Naive thymus-derived CD8-positive, alpha-beta T cell (primary cell): ENCODE results near the gene CIAO2B. TPM values are rescaled to one million over a fixed set of nuclear protein-coding genes. Genes with fewer than 3 reads are reported as not detected.

ENCODE experiments used
- ATAC-seq, 2 donors: fragments of 150-1000 bp; cut with Tn5 transposase in 1 of 2; sonication (Bioruptor Pico), chemical (Tn5 transposase) in 1 of 2; 1 replicate in 1 of 2; 2 replicates in 1 of 2; pipeline ENCODE4 v1.10.0; 2021; ENCODE audit warnings: mild to moderate bottlenecking in 2 of 2, moderate library complexity in 2 of 2
- POLR2A ChIA-PET: fragments of 350-600 bp; sonication (Branson Sonifier 250); formaldehyde crosslinking; loops from one replicate; lab custom pipeline; 2021; ENCODE audit warnings: antibody characterized with exemption; lab: Charles Lee
- DNase-seq, 10 donors: peaks; one replicate each; pipeline versions ENCODE4 v3.0.0 to v3.0.0-alpha.2; 2020 to 2022
- H3K27ac Mint-ChIP-seq, 10 donors: one replicate each; pipeline ENCODE4 v1.8.0; 2020 to 2022; ENCODE audit warnings: mild to moderate bottlenecking in 10 of 10, mixed read lengths in 10 of 10, moderate library complexity in 4 of 10, inconsistent platforms in 1 of 10
- H3K27me3 Mint-ChIP-seq, 5 donors: one replicate each; pipeline ENCODE4 v1.8.0; 2021 to 2022; ENCODE audit warnings: mixed read lengths in 5 of 5
- H3K36me3 Mint-ChIP-seq, 3 donors: one replicate each; pipeline ENCODE4 v1.8.0; 2020 to 2022; ENCODE audit warnings: mixed read lengths in 3 of 3, mild to moderate bottlenecking in 2 of 3, inconsistent platforms in 1 of 3
- H3K4me1 Mint-ChIP-seq, 4 donors: one replicate each; pipeline ENCODE4 v1.8.0; 2021 to 2022; ENCODE audit warnings: mixed read lengths in 4 of 4
- H3K4me3 Mint-ChIP-seq, 10 donors: one replicate each; pipeline ENCODE4 v1.8.0; 2020 to 2022; ENCODE audit warnings: mild to moderate bottlenecking in 10 of 10, mixed read lengths in 10 of 10, moderate library complexity in 6 of 10, inconsistent platforms in 1 of 10
- H3K9me3 Mint-ChIP-seq, 9 donors: one replicate each; pipeline ENCODE4 v1.8.0; 2020 to 2022; ENCODE audit warnings: mixed read lengths in 9 of 9, mild to moderate bottlenecking in 3 of 9, inconsistent platforms in 1 of 9, moderate library complexity in 1 of 9
- polyA plus RNA-seq, 3 donors: library from polyadenylated mRNA; unstranded; fragments of 300-500 nt; fragmentation: Illumina TruSeq; gene quantifications; one replicate each; pipeline ENCODE4 v1.2.3, GENCODE V29; 2021
- total RNA-seq, 8 experiments: library from RNA in 2 of 8; stranded (reverse) in 2 of 8; gene quantifications; one replicate each; pipeline ENCODE4 v1.2.3 and lab custom pipeline; 2021 to 2026

CIAO2B gene
- total and polyA plus RNA-seq, 5 experiments from 2014 or later = 57.6 to 110 (median 86.1) TPM

DNA sequence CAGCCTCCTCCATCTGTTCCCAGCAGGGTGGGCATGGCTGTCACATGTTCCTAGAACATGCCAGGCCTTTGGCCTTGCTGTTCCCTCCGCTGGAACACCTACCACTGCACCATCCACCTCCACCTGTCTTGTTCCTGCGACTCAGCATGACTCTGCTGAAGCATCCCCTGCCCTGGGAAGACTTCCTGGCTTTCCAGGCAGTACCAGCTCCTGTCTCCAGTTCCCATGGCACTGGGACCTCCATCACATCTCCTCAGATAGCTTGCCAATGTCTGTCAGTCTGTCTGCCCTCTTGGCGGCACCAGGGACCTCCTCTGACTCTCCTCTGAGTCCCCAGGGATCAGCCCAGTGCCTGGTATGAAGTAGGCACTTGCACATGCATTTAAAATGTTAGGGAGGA is 38.2 kb downstream of the CIAO2B start:
- DNase-seq = no peak
- Mint-ChIP-seq H3K36me3 (no peaks in the 10 kb centered on the region), H3K27me3 (no peaks in the 10 kb centered on the region), H3K9me3 (no peaks in the 10 kb centered on the region), H3K4me3 (no peak overlapping the region), H3K27ac (no peak overlapping the region), H3K4me1 (peaks cover 0 to 10% (median 5%) of the 10 kb centered on the region in 4 donors)
- POLR2A ChIA-PET = no interaction called here
- no peak for ATAC-seq

DNA sequence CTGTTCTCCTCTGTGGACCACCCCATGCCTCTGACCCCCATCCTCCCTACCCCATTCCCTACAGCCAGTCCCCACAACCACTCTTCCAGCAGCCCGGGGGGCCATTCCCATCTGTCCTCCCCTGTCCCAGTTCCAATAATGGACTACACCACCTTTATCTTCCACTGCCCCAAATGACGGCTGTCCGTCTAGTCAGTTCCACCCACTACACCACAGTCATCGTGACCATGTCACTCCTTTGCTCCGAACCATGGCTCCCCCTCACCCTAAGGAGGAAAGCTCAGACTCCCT is 38.6 kb downstream of the CIAO2B start:
- POLR2A ChIA-PET = no interaction called here
- no peak overlapping the region for H3K27ac Mint-ChIP-seq
- no peak for ATAC-seq
- no peaks in the 10 kb centered on the region for H3K9me3 Mint-ChIP-seq
- no peaks in the 10 kb centered on the region for H3K36me3 Mint-ChIP-seq
- no peak for DNase-seq
- H3K4me3 Mint-ChIP-seq = no peak overlapping the region
- peaks cover 0 to 10% (median 4%) of the 10 kb centered on the region in 4 donors for H3K4me1 Mint-ChIP-seq
- H3K27me3 Mint-ChIP-seq = no peaks in the 10 kb centered on the region

DNA sequence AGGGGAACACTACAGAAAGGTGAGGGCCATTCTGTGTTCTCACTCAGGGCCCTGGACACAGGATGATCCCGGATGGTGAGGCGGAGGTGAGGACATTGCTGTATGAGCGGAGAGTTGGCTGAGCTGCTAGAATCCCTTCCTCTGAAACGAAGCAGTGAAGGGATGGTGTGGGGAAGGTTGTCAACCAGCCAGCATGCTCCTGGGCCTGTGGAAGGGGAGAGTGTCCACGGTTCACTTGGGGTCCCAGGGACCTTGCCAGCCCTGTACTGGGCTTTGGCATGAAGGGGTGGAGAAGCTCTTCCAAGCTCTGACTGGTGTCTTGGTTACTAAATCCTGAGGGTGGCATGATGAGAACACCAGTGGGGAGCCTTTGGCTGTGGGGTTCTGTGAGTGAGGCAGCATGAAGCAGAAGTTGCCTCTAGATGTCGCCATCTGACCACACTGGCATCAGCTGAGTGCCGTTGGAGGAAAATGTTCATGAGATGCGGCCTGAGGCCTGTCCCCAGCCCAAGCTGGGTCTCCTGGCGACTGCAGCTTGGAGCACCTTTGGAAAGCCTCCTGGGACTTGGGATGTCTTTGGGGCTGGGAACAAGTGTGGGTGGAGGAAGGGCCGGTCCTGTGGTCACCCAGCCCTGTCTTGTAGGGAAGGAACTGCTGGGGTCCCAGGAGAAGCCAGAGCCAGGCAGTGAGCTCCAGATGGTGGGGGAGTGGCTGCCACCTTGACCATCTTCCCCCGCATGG is 39.1 kb downstream of the CIAO2B start:
- Mint-ChIP-seq H3K9me3 (no peaks in the 10 kb centered on the region), H3K4me3 (no peak overlapping the region), H3K27me3 (no peaks in the 10 kb centered on the region), H3K4me1 (peaks cover 0 to 10% (median 4%) of the 10 kb centered on the region in 4 donors), H3K27ac (peak overlapping the region in 3 of 10 donors; percentile 20 to 76 (median 22)), H3K36me3 (no peaks in the 10 kb centered on the region)
- ATAC-seq = peak; percentile 77 to 91
- POLR2A ChIA-PET = no interaction called here
- DNase-seq = peak in 9 of 10 donors; percentile 24 to 69 (median 46)

DNA sequence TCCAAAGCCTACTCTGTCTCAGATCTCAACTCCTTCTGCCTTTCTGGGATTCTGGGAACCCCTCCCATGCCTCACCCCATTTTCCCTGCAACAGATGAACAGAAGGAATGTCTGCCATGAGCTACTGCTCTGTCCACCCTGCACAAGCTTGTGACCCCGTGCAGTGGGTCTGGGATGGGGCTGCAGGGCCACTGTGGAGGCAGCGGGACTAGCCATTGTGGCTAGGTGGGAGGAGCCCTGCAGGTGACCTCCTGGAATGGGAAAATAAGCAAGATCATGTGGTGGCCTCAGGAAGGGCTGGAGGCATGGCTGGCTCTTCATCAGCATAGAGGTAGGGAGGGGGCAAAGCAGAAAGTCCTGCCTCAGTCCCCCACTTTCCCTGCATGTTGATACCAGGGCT is 40.1 kb downstream of the CIAO2B start:
- peaks cover 0 to 10% (median 4%) of the 10 kb centered on the region in 4 donors for H3K4me1 Mint-ChIP-seq
- DNase-seq (no peak), ATAC-seq (no peak)
- peaks cover 0 to 3% (median 0%) of the 10 kb centered on the region in 3 donors for H3K36me3 Mint-ChIP-seq
- H3K27me3 Mint-ChIP-seq = no peaks in the 10 kb centered on the region
- POLR2A ChIA-PET = no interaction called here
- no peaks in the 10 kb centered on the region for H3K9me3 Mint-ChIP-seq
- H3K27ac Mint-ChIP-seq = no peak overlapping the region
- H3K4me3 Mint-ChIP-seq = no peak overlapping the region

DNA sequence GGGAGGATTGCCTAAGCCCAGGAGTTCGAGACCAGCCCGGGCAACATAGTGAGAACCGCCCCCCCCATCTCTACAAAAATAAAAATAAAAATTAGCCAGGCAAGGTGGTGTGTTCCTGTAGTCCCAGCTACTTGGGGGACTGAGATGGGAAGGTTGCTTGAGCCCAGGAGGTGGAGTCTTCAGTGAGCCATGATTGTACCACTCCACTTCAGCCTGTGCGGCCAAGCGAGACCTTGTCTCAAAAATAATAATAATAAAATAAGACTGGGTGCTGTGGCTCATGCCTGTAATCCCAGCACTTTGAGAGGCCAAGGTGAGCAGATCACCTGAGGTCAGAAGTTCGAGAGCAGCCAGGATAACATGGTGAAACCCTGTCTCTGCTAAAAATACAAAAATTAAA is 42.4 kb downstream of the CIAO2B start:
- no peak for DNase-seq
- peaks cover 0 to 15% (median 5%) of the 10 kb centered on the region in 4 donors for H3K4me1 Mint-ChIP-seq
- H3K9me3 Mint-ChIP-seq = no peaks in the 10 kb centered on the region
- H3K36me3 Mint-ChIP-seq = peaks cover 0 to 21% (median 2%) of the 10 kb centered on the region in 3 donors
- no peaks in the 10 kb centered on the region for H3K27me3 Mint-ChIP-seq
- no peak for ATAC-seq
- no peak overlapping the region for H3K4me3 Mint-ChIP-seq
- POLR2A ChIA-PET = no interaction called here
- no peak overlapping the region for H3K27ac Mint-ChIP-seq

DNA sequence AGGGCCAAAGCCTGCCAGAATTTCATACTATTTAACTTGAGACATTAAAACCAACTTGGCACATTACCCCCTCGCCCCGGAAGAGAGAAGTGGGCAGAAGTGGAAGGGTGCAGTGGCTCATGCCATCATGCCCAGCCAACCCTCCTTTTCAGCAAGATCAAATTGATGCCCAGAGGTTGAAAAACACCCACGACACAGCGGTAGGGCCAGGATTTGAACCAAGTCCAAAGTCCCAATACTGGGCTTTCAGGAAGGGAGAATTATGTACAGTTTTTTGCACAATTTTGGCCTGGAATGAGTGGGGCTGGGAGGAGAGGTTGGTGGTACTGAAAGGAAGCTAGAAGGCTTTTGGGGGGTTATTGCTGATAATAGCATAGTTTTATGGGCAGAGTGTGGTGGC is 42.8 kb downstream of the CIAO2B start:
- H3K27ac Mint-ChIP-seq = peak overlapping the region in 1 of 10 donors; percentile 57
- H3K36me3 Mint-ChIP-seq = peaks cover 0 to 24% (median 2%) of the 10 kb centered on the region in 3 donors
- ATAC-seq = no peak
- H3K27me3 Mint-ChIP-seq = no peaks in the 10 kb centered on the region
- POLR2A ChIA-PET = no interaction called here
- peak in 1 of 10 donors; percentile 36 for DNase-seq
- no peak overlapping the region for H3K4me3 Mint-ChIP-seq
- peaks cover 0 to 19% (median 5%) of the 10 kb centered on the region in 4 donors for H3K4me1 Mint-ChIP-seq
- H3K9me3 Mint-ChIP-seq = no peaks in the 10 kb centered on the region

DNA sequence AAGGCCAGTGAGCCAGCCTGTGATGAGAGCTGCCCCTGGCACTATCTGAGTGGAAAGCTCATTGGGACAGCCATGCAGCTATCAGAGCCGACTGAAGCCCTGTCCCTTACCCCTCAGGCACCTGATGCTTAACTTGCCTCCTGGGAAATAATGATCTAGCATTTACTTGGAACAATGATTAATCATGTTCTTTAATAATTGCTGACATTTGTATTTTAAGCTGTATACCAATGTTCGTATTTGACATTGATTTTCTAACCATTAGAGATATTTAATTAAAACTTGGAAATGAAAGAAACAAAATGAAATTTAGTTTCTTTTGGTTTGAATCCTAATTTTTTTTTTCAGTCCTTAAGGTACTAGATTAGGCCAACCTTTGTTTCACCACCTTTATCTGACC is 43.4 kb downstream of the CIAO2B start:
- H3K36me3 Mint-ChIP-seq = peaks cover 0 to 30% (median 2%) of the 10 kb centered on the region in 3 donors

DNA sequence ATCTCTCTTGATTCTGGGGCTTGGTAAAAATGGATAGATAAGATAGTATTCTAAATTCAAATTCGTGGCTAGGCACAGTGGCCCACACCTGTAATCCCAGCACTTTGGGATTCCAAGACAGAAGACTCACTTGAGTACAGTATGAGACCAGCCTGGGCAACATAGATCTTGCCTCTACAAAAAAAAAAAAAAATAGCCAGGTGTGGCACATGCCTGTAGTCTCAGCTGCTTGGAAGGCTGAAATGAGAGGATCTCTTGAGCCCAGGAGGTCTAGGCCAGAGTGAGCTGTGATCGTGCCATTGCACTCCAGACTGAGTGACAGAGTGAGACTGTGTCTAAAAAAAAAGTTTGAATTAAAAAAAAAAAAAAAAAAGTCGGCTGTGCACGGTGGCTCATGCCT is 44.6 kb downstream of the CIAO2B start:
- Mint-ChIP-seq H3K27me3 (no peaks in the 10 kb centered on the region), H3K9me3 (no peaks in the 10 kb centered on the region), H3K36me3 (peaks cover 0 to 42% (median 2%) of the 10 kb centered on the region in 3 donors), H3K4me3 (no peak overlapping the region), H3K27ac (peak overlapping the region in 2 of 10 donors; percentile 40 to 52), H3K4me1 (peaks cover 0 to 22% (median 10%) of the 10 kb centered on the region in 4 donors)
- ATAC-seq = no peak
- POLR2A ChIA-PET = interaction anchor here (0.5 to 1.4 kb wide), 2 partner anchors 9 to 328 kb away, joined by 3 to 5 read pairs; partner anchors contain the start of gene PDP2
- no peak for DNase-seq

More for the DNA sequence above, 43.4 kb downstream of the CIAO2B start:
- ATAC-seq (no peak), DNase-seq (peak in 1 of 10 donors; percentile 24)
- Mint-ChIP-seq H3K9me3 (no peaks in the 10 kb centered on the region), H3K4me3 (no peak overlapping the region), H3K27ac (peak overlapping the region in 4 of 10 donors; percentile 5 to 57 (median 20)), H3K27me3 (no peaks in the 10 kb centered on the region), H3K4me1 (peaks cover 0 to 21% (median 5%) of the 10 kb centered on the region in 4 donors)
- POLR2A ChIA-PET = no interaction called here

DNA sequence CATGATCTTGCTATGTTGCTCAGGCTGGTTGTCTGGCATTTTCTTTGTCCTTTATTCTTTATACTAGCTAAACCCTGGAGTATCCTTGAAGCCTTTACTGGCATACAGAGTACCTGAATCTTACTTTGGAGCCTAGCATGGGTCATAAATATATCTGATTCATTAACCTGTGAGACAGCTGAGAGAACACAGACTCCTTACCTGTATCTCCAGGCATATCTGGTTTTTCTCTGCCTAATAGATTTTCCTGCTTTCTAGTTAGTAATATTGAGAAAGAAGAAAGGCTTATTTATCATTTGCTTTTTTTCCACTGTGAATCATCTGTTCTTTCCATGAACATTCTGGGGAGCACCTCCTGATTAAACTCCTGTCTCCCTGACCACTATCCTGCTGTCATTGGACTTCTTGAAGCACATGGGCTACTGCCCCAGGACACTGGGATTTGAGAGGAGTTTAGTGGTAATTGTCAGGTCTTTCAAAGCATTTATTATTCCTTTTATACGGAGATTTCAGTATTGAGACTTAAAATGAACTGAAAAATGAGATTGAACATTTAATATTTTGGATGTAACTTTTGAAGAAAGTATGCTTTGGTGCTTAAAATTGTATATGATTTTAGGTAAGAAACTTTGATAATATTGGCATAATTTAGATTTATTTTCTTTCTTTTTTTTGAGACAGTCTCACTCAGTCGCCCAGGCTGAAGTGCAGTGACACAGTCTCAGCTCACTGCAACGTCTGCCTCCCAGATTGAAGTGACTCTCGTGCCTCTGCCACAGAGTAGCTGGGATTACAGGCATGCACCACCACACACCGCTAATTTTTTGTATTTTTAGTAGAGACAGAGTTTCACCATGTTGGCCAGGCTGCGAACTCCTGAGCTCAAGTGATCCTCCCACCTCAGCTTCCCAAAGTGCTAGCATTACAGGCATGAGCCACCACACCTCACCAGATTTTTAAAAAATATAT is 45.3 kb downstream of the CIAO2B start:
- Mint-ChIP-seq H3K4me3 (no peak overlapping the region), H3K4me1 (peaks cover 0 to 25% (median 11%) of the 10 kb centered on the region in 4 donors), H3K27ac (peak overlapping the region in 2 of 10 donors; percentile 40 to 52), H3K27me3 (no peaks in the 10 kb centered on the region), H3K36me3 (peaks cover 0 to 48% (median 4%) of the 10 kb centered on the region in 3 donors), H3K9me3 (no peaks in the 10 kb centered on the region)
- peak in 1 of 10 donors; percentile 13 for DNase-seq
- ATAC-seq = no peak
- POLR2A ChIA-PET = interaction anchor here (1.4 kb wide), 1 partner anchor 8 kb away, joined by 3 read pairs; the partner anchor contains the start of gene PDP2

DNA sequence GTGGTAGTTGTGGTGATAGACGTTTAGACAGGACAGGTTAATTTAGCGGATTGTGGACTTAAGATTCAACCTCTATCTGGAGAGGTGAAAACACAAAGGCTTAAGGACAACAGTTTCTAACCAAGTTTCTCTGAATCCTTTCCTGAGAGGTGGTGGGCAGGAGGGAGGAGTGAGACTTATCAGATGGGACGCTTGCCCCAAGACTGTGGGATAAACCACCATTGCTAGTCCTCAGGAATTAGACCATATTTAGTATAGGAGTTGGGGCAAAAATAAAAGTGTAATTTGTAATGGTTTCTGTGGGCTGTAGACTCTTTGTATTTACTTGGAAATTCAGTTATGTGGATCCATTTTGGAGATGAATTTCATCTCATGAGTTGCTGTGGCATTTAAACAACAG is 47.3 kb downstream of the CIAO2B start:
- DNase-seq (no peak), ATAC-seq (no peak)
- POLR2A ChIA-PET = no interaction called here
- H3K4me3 Mint-ChIP-seq = no peak overlapping the region
- no peak overlapping the region for H3K27ac Mint-ChIP-seq
- H3K9me3 Mint-ChIP-seq = no peaks in the 10 kb centered on the region
- H3K36me3 Mint-ChIP-seq = peaks cover 0 to 50% (median 4%) of the 10 kb centered on the region in 3 donors
- H3K27me3 Mint-ChIP-seq = no peaks in the 10 kb centered on the region
- peaks cover 4 to 22% (median 9%) of the 10 kb centered on the region in 4 donors for H3K4me1 Mint-ChIP-seq

DNA sequence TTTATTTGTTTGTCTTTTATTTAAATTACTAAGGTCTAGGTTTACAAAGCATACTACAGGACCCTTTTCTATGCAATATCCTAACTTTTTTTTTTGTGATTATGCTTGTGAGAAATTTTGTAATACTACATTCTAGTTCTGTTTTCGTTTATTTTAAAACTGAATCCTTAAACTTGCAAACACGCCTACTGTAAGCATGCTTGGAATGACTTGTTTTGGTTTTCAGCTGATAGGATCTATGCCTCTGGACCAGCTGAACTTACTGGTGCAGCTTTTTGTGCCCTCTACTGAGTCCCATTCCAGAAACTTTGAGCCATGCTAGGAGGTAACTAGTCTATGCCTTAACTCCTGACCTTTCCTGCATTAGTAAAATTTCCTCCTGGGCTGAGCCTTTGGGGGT is 47.9 kb downstream of the CIAO2B start:
- Mint-ChIP-seq H3K27me3 (no peaks in the 10 kb centered on the region), H3K36me3 (peaks cover 0 to 50% (median 4%) of the 10 kb centered on the region in 3 donors), H3K4me3 (no peak overlapping the region), H3K4me1 (peaks cover 8 to 27% (median 11%) of the 10 kb centered on the region in 4 donors), H3K9me3 (no peaks in the 10 kb centered on the region), H3K27ac (peak overlapping the region in 1 of 10 donors; percentile 49)
- POLR2A ChIA-PET = interaction anchor here (0.6 kb wide), 2 partner anchors 11 to 142 kb away, joined by 3 read pairs; no protein-coding TSS in a partner anchor
- ATAC-seq (no peak), DNase-seq (no peak)

DNA sequence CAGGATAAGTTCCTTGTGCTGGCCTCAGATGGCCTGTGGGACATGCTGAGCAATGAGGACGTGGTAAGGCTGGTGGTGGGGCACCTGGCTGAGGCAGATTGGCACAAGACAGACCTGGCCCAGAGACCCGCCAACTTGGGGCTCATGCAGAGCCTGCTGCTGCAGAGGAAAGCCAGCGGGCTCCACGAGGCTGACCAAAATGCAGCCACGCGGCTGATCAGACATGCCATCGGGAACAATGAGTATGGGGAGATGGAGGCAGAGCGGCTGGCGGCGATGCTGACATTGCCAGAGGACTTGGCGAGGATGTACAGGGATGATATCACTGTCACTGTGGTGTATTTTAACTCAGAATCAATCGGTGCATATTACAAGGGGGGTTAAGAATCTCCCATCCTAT is 48.7 kb downstream of the CIAO2B start:
- Mint-ChIP-seq H3K4me1 (peaks cover 10 to 28% (median 13%) of the 10 kb centered on the region in 4 donors), H3K27me3 (no peaks in the 10 kb centered on the region), H3K36me3 (peaks cover 0 to 50% (median 4%) of the 10 kb centered on the region in 3 donors), H3K27ac (peak overlapping the region in 1 of 10 donors; percentile 62), H3K4me3 (no peak overlapping the region), H3K9me3 (no peaks in the 10 kb centered on the region)
- ATAC-seq = no peak
- no peak for DNase-seq
- POLR2A ChIA-PET = interaction anchor here (0.6 kb wide), 2 partner anchors 11 to 375 kb away, joined by 3 read pairs; no protein-coding TSS in a partner anchor
